Measurements from ENCODE around the gene IMP4. TPM values are rescaled to one million over a fixed set of nuclear protein-coding genes. Genes with fewer than 3 reads are reported as not detected.

The IMP4 gene
- total RNA-seq, 1 experiment from 2014 or later, result 207 TPM

DNA sequence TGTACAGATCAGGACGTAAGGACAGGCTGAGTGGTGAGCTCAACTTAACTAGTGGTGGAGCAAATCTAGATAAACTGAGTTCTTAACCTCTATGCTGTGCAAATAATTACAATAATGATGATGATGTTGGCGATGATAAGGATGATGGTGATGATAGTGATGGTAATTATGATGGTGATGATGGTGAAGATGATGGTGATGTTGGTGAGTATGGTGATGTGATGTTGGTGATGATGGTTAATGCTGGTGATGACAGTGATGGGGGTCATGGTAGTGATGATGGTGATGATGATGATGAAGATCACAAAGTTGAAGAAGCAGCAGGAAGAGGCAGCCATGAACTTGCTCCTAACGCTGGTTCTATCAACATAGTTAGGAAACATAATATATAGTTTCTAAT is 38.0 kb upstream of the IMP4 start:
- Histone ChIP-seq H3K4me1 (ENCODE audit: insufficient read depth, low read length) (no peaks in the 10 kb centered on the region), H3K27ac (ENCODE audit: low read length) (no peak overlapping the region), H3K9me2 (replicated peaks; ENCODE audit: low read length) (no peaks in the 10 kb centered on the region), H3K4me2 (ENCODE audit: low read length) (no peak overlapping the region), H3K4me3 (ENCODE audit: low read length) (no peak overlapping the region), H4K20me1 (ENCODE audit: low read length) (no peaks in the 10 kb centered on the region), H3K9me3 (ENCODE audit: low read length) (no peaks in the 10 kb centered on the region), H2AFZ (ENCODE audit: low read length) (no peak overlapping the region), H3K9ac (ENCODE audit: low read length) (no peak overlapping the region), H3F3A (ENCODE audit: low read length, unreplicated experiment) (no peaks in the 10 kb centered on the region), H3K36me3 (ENCODE audit: low read depth, low read length) (no peaks in the 10 kb centered on the region), H3K27me3 (ENCODE audit: low read length) (peaks cover 59% of the 10 kb centered on the region), H3K79me2 (ENCODE audit: low read length) (no peaks in the 10 kb centered on the region)
- no peak for ATAC-seq
- TF ChIP-seq EZH2phosphoT487 (IDR thresholded peaks at IDR 0.05; ENCODE audit: borderline replicate concordance, low read length) (no peak), EZH2 (IDR thresholded peaks at IDR 0.05; ENCODE audit: low read length, unreplicated experiment) (no peak)
- TF ChIP-seq, protein P1, sequence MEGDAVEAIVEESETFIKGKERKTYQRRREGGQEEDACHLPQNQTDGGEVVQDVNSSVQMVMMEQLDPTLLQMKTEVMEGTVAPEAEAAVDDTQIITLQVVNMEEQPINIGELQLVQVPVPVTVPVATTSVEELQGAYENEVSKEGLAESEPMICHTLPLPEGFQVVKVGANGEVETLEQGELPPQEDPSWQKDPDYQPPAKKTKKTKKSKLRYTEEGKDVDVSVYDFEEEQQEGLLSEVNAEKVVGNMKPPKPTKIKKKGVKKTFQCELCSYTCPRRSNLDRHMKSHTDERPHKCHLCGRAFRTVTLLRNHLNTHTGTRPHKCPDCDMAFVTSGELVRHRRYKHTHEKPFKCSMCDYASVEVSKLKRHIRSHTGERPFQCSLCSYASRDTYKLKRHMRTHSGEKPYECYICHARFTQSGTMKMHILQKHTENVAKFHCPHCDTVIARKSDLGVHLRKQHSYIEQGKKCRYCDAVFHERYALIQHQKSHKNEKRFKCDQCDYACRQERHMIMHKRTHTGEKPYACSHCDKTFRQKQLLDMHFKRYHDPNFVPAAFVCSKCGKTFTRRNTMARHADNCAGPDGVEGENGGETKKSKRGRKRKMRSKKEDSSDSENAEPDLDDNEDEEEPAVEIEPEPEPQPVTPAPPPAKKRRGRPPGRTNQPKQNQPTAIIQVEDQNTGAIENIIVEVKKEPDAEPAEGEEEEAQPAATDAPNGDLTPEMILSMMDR (conservative IDR thresholded peaks at IDR 0.05; ENCODE audit: low read depth, low read length), result no peak
- BruUV-seq (replicated peaks), result no TSS peak
- no peak for DNase-seq
- ChIA-PET POLR2A (ENCODE audit: unreplicated experiment) (no interaction called here), CTCF (no interaction called here)
- intact Hi-C loops (cut with micrococcal nuclease), result no loop called here

DNA sequence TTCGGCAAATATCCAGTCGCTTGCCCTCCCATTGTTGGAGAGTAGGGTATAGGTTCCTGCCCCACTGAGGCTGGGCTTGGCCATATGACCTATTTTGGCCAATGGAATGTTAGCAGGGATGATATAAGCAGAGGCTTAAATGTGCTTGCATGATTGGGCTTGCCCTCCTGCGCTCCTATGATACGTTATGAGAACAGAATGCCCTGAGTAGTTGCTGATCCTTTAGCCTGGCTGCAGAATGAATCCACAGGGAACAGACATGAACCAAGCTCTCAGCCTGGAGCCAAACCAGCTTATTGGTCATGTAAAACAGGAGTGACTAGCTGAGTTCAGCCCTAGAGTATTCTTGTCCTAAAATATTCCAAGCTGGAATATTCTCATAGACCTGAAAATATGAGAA is 34.8 kb upstream of the IMP4 start:
- Histone ChIP-seq H2AFZ (ENCODE audit: low read length) (no peak overlapping the region), H3K4me1 (ENCODE audit: insufficient read depth, low read length) (no peaks in the 10 kb centered on the region), H3K36me3 (ENCODE audit: low read depth, low read length) (no peaks in the 10 kb centered on the region), H3K9me3 (ENCODE audit: low read length) (no peaks in the 10 kb centered on the region), H3K9ac (ENCODE audit: low read length) (no peak overlapping the region), H3K79me2 (ENCODE audit: low read length) (no peaks in the 10 kb centered on the region), H3K27ac (ENCODE audit: low read length) (no peak overlapping the region), H4K20me1 (ENCODE audit: low read length) (no peaks in the 10 kb centered on the region), H3F3A (ENCODE audit: low read length, unreplicated experiment) (no peaks in the 10 kb centered on the region), H3K4me2 (ENCODE audit: low read length) (no peak overlapping the region), H3K4me3 (ENCODE audit: low read length) (no peak overlapping the region), H3K9me2 (replicated peaks; ENCODE audit: low read length) (no peaks in the 10 kb centered on the region), H3K27me3 (ENCODE audit: low read length) (peaks cover 55% of the 10 kb centered on the region)
- intact Hi-C loops (cut with micrococcal nuclease), result no loop called here
- no peak for ATAC-seq
- no peak for DNase-seq
- POLR2A ChIA-PET (ENCODE audit: unreplicated experiment), result no interaction called here
- CTCF ChIA-PET, result no interaction called here
- BruUV-seq (replicated peaks), result no TSS peak
- no peak for TF ChIP-seq EZH2 (IDR thresholded peaks at IDR 0.05; ENCODE audit: low read length, unreplicated experiment)
- no peak for TF ChIP-seq EZH2phosphoT487 (IDR thresholded peaks at IDR 0.05; ENCODE audit: borderline replicate concordance, low read length)
- TF ChIP-seq, protein P1 (conservative IDR thresholded peaks at IDR 0.05; ENCODE audit: low read depth, low read length), result no peak

DNA sequence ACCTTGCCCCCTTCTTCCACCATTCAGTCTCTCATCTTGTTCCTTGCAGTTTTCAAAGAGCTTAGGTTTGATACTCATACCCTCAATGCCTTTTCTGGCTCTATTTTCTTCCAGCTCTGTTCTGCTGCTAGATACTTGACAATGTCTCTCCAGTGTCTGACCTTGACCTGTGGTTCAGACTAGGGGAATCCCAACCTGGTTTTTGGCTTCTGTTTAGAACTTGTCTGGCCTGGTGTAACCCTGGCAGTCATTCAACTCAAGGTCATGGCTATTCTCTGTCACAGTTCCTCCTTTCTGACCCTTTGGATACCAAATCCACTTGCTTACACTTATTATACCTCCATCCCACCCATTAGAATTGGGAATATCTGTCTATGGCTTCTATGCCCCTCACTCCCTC is 31.8 kb upstream of the IMP4 start:
- Histone ChIP-seq H4K20me1 (ENCODE audit: low read length) (no peaks in the 10 kb centered on the region), H3K36me3 (ENCODE audit: low read depth, low read length) (no peaks in the 10 kb centered on the region), H3K4me2 (ENCODE audit: low read length) (no peak overlapping the region), H3K4me3 (ENCODE audit: low read length) (no peak overlapping the region), H3K9me2 (replicated peaks; ENCODE audit: low read length) (no peaks in the 10 kb centered on the region), H3K4me1 (ENCODE audit: insufficient read depth, low read length) (no peaks in the 10 kb centered on the region), H3K9ac (ENCODE audit: low read length) (no peak overlapping the region), H3K79me2 (ENCODE audit: low read length) (no peaks in the 10 kb centered on the region), H3F3A (ENCODE audit: low read length, unreplicated experiment) (no peaks in the 10 kb centered on the region), H3K27me3 (ENCODE audit: low read length) (peaks cover 41% of the 10 kb centered on the region), H3K27ac (ENCODE audit: low read length) (no peak overlapping the region), H2AFZ (ENCODE audit: low read length) (no peak overlapping the region), H3K9me3 (ENCODE audit: low read length) (no peaks in the 10 kb centered on the region)
- no TSS peak for BruUV-seq (replicated peaks)
- no peak for DNase-seq
- ChIA-PET CTCF (no interaction called here), POLR2A (ENCODE audit: unreplicated experiment) (no interaction called here)
- no peak for ATAC-seq
- no peak for TF ChIP-seq EZH2phosphoT487 (IDR thresholded peaks at IDR 0.05; ENCODE audit: borderline replicate concordance, low read length)
- TF ChIP-seq EZH2 (IDR thresholded peaks at IDR 0.05; ENCODE audit: low read length, unreplicated experiment), result no peak
- TF ChIP-seq, protein P1 (conservative IDR thresholded peaks at IDR 0.05; ENCODE audit: low read depth, low read length), result no peak
- intact Hi-C loops (cut with micrococcal nuclease), result no loop called here
